Inflammatory macrophage treated with lipopolysaccharide for 1 hour (primary cell): ENCODE data around the gene ANK3.
"Not testable (repeated sequence)": the region's sequence is repeated elsewhere in the genome, so short reads cannot be mapped to it uniquely, and the experiment has no call there.

ENCODE experiments used
- DNase-seq, 2 donors: peaks; one replicate each; pipeline ENCODE4 v3.0.0-alpha.2; 2020 to 2022

Gene ANK3

DNA sequence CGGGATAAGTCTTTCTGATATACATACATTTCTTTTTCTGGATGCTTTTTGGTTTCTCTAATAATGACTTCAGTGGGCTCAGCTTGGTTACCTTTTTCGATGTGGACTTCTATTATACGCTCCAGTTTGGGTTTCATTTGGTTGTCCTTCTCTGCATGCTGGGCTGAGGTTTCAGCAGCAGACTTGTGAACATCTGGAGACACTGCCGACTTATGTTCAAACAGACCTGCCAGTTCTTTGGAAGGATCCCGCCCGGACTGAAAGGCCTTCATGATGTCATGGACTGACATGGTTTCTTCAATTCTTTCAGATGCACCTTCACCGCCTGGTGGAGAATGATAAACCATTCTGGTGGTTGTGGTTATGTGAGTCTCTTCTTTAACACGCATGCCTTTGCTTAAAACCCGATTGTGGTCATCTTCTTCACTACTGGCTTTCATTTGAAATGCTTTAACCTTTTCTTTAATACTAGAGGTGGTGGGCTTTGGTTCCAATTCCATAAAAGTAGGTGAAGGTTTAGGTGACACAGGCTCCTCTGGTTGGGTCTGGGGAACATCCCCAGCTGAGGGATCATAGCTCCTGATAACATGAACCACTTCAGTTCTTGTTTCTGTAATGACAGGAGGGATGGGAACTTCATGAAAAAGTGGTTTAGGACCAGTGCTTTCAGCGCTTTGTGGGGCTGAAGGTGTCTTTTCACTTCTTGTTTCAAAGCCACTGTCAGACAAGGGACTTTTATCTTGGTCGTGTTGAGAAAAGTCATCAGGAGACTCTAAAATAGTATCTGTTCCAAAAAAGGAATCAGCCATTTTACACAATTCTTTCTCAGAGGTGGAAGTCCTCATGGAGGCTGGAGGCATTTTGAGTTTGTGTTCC lies 315.7 kb downstream of the ANK3 start:
- no peak for DNase-seq

DNA sequence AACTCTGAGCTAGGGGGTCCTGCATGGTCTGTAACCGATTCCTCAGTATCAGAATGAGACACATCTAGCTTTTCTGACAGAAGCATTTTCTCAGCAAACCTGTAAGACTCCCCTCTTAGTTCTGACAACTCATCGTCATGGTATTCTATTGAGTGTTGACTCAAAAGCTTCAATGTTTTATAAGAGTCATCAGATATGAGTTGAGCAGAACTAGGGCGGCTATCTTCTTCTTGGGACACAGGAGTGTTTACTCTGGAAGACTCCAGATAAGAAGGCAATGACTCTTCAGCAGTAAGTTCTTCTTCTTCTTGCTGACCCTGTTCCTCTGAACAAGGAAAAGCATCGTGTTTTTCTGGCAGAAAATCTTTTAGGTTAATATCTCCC lies 316.3 kb downstream of the ANK3 start:
- no peak for DNase-seq

DNA sequence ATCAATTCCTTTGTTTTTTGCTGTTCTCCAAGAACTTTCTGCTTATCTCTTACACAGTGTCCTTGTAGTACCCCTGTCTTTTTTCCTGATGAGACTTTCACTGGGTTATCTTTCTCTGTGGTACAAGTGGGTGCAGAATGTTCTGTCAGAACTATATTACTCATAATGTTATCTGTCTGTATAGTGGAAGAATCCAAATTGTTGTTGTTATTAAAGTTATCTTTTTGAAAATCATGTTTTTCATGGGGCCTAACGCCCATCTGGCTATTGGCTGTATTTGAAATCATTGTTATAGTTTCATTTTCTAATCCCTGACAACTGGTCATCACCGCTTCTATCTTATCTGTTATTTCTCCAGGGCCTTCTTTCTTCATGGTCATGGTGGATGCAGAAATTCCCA lies 320.4 kb downstream of the ANK3 start:
- no peak for DNase-seq

DNA sequence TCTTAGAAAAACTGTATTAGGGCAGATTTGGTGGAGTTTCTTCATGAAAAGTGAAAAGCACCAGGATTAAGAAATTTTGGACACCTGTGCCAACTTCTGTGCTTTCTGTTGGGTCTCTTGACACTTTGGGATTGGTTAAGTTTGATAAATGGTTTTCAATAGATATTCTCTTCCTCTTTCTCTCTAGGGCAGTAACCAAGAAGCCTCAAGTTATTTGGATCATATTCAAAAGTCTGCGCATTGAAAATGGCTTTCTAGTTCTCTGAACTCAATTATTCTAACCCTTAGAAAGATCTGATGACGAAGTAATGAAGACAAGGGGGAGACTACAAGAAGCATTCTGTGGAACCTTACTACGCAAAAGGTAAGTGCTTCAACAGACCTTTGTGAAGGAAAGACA lies 339.3 kb downstream of the ANK3 start:
- DNase-seq, result no peak

GRCh38 chr10:60048091-60048501 lies 341.6 kb downstream of the ANK3 start:
- no peak for DNase-seq

GRCh38 chr10:60045571-60045970 lies 344.1 kb downstream of the ANK3 start:
- no peak for DNase-seq

DNA sequence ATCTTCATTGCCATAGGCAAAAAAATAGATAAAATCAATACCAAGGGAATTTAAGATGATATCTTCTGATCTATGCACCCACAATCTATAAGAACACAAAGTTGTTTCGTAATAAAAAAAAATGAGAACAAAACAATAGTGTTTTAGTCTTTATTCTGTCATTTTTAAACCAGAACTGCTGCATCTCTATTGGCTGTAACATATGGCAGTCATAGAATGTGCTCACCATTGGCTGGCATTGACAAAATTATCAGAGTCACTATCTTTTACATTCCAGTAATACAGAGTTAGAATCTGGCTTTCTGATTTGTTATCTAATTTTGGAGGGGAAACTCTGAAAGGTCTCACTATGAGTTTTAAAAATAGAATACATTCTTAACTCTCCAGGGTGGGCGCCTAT lies 344.7 kb downstream of the ANK3 start:
- no peak for DNase-seq

DNA sequence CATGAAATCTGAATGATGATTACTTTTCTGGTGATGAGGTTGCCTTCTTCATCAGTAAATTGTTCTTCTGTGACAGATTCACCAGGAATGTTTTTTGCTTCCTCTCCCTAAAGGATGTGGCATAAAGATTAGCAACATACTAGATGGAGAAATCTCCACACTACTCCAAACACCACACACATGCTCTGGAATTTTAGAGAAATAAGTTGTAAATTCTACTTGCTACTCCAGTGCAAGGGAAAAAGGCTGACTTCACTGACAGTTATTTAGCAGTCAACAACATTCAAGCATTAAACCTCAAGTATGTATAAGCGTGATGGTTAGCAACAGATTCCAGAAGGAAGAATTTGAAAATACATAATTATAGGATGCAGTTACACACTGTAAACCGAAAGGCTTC lies 345.4 kb downstream of the ANK3 start:
- no peak for DNase-seq

- DNase-seq, result no peak
Observed at GRCh38 chr10:60043561-60044241, 346.0 kb downstream of the ANK3 start.

DNA sequence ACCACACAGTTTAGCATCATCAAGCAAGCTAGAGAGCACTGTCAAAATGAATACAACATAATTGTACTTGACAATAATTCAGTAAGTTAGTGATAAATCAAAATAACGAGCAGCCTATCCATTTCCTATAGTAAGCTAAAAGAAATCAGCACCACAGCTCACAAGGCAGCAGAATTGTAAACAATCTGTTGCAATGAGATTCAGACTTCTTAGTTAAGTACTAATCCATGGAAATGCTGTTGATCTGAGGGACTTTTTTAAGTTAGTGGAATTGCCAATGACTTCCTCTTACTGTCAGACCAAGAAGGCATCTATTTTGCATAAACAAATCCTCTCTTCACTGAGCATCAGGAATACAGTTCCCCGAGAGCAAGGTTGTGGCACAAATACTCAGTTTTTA lies 346.8 kb downstream of the ANK3 start:
- no peak for DNase-seq

- no peak for DNase-seq
Observed at GRCh38 chr10:60042262-60042661, 347.4 kb downstream of the ANK3 start.

- DNase-seq, result no peak
Observed at GRCh38 chr10:60041489-60042133, 348.1 kb downstream of the ANK3 start.

GRCh38 chr10:60040014-60040662 lies 349.5 kb downstream of the ANK3 start:
- no peak for DNase-seq

GRCh38 chr10:60035984-60036383 lies 353.7 kb downstream of the ANK3 start:
- DNase-seq, result no peak

DNA sequence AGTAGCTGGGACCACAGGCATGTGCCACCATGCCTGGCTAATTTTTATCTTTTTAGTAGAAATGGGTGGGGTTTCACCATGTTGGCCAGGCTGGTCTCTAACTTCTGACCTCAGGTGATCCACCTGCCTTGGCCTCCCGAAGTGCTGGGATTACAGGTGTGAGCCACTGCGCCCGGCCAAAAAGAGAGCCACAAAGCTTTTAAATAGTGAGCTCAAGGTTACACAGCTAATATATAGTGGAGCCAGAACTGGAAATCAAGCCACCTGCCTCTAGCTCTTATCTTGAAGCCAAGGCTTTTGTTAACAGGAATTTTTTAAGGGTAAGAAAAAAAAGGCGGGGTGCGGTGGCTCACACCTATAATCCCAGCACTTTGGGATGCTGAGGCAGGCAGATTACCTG lies 354.3 kb downstream of the ANK3 start:
- DNase-seq, result not testable (repeated sequence)

DNA sequence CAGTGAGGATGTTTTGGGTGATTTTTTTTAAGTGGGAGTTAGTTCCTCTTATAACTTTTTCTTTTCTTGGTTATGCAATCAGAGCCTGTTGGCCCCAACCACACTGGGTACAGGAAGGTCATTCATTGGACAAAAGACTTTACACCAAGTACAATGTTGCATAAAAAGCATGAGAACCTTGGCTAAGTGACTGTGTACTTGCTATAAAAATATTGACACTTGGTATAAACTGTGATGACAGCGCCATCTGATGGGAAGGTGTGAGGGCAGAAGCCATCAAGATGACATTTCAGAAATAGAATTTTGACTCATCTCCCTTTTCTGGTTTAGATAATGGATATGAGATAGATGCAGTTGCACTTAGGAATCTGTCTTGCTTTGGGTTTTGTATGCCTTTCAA lies 357.0 kb downstream of the ANK3 start:
- DNase-seq, result peak; percentile 93 to 99

- DNase-seq, result peak; percentile 78 to 87
Observed at GRCh38 chr10:60031664-60032063, 358.0 kb downstream of the ANK3 start.

GRCh38 chr10:60031183-60031582 lies 358.5 kb downstream of the ANK3 start:
- DNase-seq, result no peak

DNA sequence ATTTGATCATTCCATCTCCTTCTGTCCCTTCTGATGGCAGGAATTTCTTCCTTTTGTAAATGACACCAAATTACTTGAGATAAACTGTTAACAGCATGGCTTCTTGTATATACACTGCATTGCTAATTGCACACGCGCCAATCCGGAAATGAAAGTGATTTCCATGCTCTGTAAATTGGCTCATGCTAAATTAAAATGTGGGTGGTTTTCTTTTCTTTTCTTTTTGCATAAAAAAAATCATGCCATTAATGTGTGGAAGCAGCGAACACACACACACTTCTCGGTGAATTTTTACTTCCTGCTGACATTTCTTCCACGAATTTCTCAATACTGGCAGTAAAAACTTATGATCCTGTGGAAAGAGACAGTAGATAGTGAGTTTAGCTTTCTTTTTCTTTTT lies 360.2 kb downstream of the ANK3 start:
- peak; percentile 18 to 19 for DNase-seq

GRCh38 chr10:60028081-60028480 lies 361.6 kb downstream of the ANK3 start:
- no peak for DNase-seq

DNA sequence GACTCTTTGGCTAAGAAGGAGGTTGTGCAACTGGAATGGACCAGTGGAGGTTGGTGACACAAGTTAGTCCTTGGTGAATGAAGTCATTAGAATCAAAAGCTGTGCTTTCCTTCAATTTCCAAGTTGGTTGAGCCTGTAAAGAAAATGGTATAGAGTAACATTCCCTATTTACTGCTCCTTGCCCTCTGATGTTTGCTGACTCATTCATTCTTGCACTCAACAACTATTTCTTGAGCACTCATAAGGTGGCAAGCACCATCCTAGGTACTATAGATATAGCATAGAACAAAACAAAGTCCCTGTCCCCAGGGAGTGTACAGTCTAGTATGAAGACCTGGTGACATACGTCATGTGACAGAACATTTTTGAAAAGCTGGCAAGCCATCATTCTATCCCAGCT lies 364.4 kb downstream of the ANK3 start:
- no peak for DNase-seq

GRCh38 chr10:60024506-60024905 lies 365.2 kb downstream of the ANK3 start:
- no peak for DNase-seq

- DNase-seq, result no peak
Observed at GRCh38 chr10:60023155-60023877, 366.4 kb downstream of the ANK3 start.
